Esophagus muscularis mucosa (tissue), 3 donors: ENCODE data around the gene SOS1.

Experiments
- EP300 ChIP-seq: sonication (generic); formaldehyde crosslinking; IDR thresholded peaks from one replicate; pipeline ENCODE4 v1.6.1; 2017; ENCODE audit warnings: antibody characterized with exemption
- TF ChIP-seq, protein P1 (sequence below), 3 experiments: fragments of 200-600 bp in 2 of 3; fragments of 450-650 bp in 1 of 3; sonication (generic) in 2 of 3; IDR thresholded peaks; one replicate each; pipeline ENCODE4 v1.5.1; 2017 to 2019; ENCODE audit warnings: antibody characterized with exemption in 3 of 3, mild to moderate bottlenecking in 2 of 3, moderate library complexity in 1 of 3

DNA sequence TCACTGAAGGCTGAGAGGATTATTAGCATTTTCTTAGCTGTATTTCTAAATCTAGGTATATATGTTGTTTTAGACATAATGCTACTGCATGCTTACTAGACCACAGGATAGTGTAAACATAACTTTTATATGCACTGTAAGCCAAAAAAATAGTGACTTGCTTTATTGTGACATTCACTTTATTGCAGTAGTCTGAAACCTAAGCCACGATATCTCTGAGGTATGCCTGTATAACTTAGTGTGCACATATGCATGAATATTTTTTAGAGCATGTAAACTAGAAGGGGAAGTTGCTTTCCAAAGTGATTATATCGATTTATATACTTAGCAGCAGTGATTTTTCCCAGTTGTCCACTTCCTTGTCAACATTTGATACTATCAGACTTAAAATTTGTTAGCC lies 81.8 kb downstream of the SOS1 start:
- TF ChIP-seq, protein P1, sequence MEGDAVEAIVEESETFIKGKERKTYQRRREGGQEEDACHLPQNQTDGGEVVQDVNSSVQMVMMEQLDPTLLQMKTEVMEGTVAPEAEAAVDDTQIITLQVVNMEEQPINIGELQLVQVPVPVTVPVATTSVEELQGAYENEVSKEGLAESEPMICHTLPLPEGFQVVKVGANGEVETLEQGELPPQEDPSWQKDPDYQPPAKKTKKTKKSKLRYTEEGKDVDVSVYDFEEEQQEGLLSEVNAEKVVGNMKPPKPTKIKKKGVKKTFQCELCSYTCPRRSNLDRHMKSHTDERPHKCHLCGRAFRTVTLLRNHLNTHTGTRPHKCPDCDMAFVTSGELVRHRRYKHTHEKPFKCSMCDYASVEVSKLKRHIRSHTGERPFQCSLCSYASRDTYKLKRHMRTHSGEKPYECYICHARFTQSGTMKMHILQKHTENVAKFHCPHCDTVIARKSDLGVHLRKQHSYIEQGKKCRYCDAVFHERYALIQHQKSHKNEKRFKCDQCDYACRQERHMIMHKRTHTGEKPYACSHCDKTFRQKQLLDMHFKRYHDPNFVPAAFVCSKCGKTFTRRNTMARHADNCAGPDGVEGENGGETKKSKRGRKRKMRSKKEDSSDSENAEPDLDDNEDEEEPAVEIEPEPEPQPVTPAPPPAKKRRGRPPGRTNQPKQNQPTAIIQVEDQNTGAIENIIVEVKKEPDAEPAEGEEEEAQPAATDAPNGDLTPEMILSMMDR (IDR thresholded peaks at IDR 0.05): no peak
- no peak for TF ChIP-seq EP300
